PC-9 (cell line): ENCODE measurements around the gene KRT79. TPM values are rescaled to one million over a fixed set of nuclear protein-coding genes. Genes with fewer than 3 reads are reported as not detected.

Source experiments
- BruUV-seq: library from RNA; stranded (reverse); fragments of 400-500 nt; replicated peaks from 2 replicates; lab custom pipeline; 2021; lab: Mats Ljungman, UMichigan
- CTCF ChIA-PET: fragments of 300-600 bp; sonication (Branson Sonifier 250); formaldehyde crosslinking; loops from one replicate; lab custom pipeline; 2022; ENCODE audit warnings: antibody characterized with exemption; lab: Charles Lee
- POLR2A ChIA-PET: fragments of 300-600 bp; sonication (Branson Sonifier 250); formaldehyde crosslinking; loops from one replicate; lab custom pipeline; 2022; ENCODE audit warnings: antibody characterized with exemption; ENCODE audit not compliant: unreplicated experiment; lab: Charles Lee
- DNase-seq, 2 experiments: peaks; one replicate each; pipeline versions ENCODE4 v3.0.0 to v3.0.0-alpha.2; 2015 to 2022; ENCODE audit warnings: mixed read lengths in 1 of 2
- H2AFZ ChIP-seq: fragments of 200-600 bp; sonication (generic); 2 replicates; pipeline ENCODE4 v1.8.1; 2017; ENCODE audit warnings: antibody characterized with exemption
- H3F3A ChIP-seq: fragments of 200-600 bp; sonication (generic); 2 replicates; pipeline ENCODE4 v1.8.1; 2017; ENCODE audit warnings: antibody characterized with exemption, mild to moderate bottlenecking, low read depth; ENCODE audit not compliant: insufficient read depth
- H3K27ac ChIP-seq: fragments of 200-600 bp; sonication (generic); 2 replicates; pipeline ENCODE4 v1.6.1; 2016; ENCODE audit warnings: mixed run types
- H3K27me3 ChIP-seq: fragments of 200-600 bp; sonication (generic); 2 replicates; pipeline ENCODE4 v1.6.1; 2016; ENCODE audit warnings: low read depth, mixed run types; ENCODE audit not compliant: insufficient read depth
- H3K36me3 ChIP-seq: fragments of 200-600 bp; sonication (generic); 2 replicates; pipeline ENCODE4 v1.6.1; 2016; ENCODE audit warnings: low read depth, mixed run types
- H3K4me1 ChIP-seq: fragments of 200-600 bp; sonication (generic); replicated peaks from 2 replicates; pipeline ENCODE4 v1.6.1; 2016; ENCODE audit warnings: mixed run types; ENCODE audit not compliant: insufficient read depth
- H3K4me2 ChIP-seq: fragments of 200-600 bp; sonication (generic); 2 replicates; pipeline ENCODE4 v1.6.1; 2017; ENCODE audit warnings: mixed run types
- H3K4me3 ChIP-seq: fragments of 200-600 bp; sonication (generic); 2 replicates; pipeline ENCODE4 v1.6.1; 2016; ENCODE audit warnings: mixed run types
- H3K79me2 ChIP-seq: fragments of 200-600 bp; sonication (generic); 2 replicates; pipeline ENCODE4 v1.6.1; 2017; ENCODE audit warnings: low read depth, mixed run types
- H3K9me2 ChIP-seq: fragments of 200-600 bp; sonication (generic); 2 replicates; pipeline ENCODE4 v1.8.1; 2017; ENCODE audit warnings: mild to moderate bottlenecking; ENCODE audit not compliant: insufficient read depth
- H3K9me3 ChIP-seq: fragments of 200-600 bp; sonication (generic); 2 replicates; pipeline ENCODE4 v1.8.1; 2016; ENCODE audit warnings: low read depth; ENCODE audit not compliant: insufficient read depth
- H4K20me1 ChIP-seq: fragments of 200-600 bp; sonication (generic); 2 replicates; pipeline ENCODE4 v1.8.1; 2017; ENCODE audit not compliant: insufficient read depth
- EZH2 ChIP-seq: fragments of 200-600 bp; sonication (generic); IDR thresholded peaks from 2 replicates; pipeline ENCODE4 v1.8.0; 2017; ENCODE audit warnings: antibody characterized with exemption, low read depth
- intact Hi-C: fragments of 100-400 bp; cut with micrococcal nuclease; formaldehyde crosslinking; loops from one replicate; pipeline ENCODE4 v1.10.0; 2022; ENCODE audit not compliant: unreplicated experiment
- total RNA-seq: library from RNA; stranded (reverse); gene quantifications from 2 replicates; pipeline ENCODE4 v1.2.3, GENCODE V29; 2021
- TF ChIP-seq, protein P1 (sequence below): fragments of 200-600 bp; sonication (generic); conservative IDR thresholded peaks from 2 replicates; pipeline ENCODE4 v1.6.1; 2017; ENCODE audit warnings: mixed run types, antibody characterized with exemption, mild to moderate bottlenecking, moderate library complexity

Gene KRT79
- total RNA-seq, 1 experiment from 2014 or later = 0.28 TPM

DNA sequence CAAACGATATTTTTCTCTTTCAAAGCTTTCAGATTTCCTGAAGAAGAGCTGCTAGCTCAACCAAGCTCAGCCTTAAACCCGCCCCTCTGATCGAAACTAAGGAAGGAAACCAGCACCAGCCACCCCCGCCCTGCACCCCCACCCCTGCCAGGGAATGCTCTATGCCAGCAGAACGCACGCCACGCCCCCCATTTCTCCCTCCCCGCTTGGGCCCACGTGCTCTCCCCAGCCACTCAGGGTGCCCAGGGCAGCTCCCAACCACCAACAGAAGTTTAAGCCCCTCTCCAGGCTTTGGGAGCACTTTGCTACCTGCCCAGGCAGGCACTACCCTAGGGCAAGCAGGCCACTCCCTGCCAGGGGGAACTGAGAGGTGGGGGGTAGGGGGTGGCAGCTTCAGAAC is 33.5 kb upstream of the KRT79 start:
- no peaks in the 10 kb centered on the region for H3K79me2 ChIP-seq
- peaks cover 31% of the 10 kb centered on the region for H3K4me1 ChIP-seq
- no peak overlapping the region for H2AFZ ChIP-seq
- no peak overlapping the region for H3K4me2 ChIP-seq
- no peaks in the 10 kb centered on the region for H4K20me1 ChIP-seq
- H3K36me3 ChIP-seq = no peaks in the 10 kb centered on the region
- H3K9me2 ChIP-seq = no peaks in the 10 kb centered on the region
- H3K27ac ChIP-seq = no peak overlapping the region
- TF ChIP-seq, protein P1, sequence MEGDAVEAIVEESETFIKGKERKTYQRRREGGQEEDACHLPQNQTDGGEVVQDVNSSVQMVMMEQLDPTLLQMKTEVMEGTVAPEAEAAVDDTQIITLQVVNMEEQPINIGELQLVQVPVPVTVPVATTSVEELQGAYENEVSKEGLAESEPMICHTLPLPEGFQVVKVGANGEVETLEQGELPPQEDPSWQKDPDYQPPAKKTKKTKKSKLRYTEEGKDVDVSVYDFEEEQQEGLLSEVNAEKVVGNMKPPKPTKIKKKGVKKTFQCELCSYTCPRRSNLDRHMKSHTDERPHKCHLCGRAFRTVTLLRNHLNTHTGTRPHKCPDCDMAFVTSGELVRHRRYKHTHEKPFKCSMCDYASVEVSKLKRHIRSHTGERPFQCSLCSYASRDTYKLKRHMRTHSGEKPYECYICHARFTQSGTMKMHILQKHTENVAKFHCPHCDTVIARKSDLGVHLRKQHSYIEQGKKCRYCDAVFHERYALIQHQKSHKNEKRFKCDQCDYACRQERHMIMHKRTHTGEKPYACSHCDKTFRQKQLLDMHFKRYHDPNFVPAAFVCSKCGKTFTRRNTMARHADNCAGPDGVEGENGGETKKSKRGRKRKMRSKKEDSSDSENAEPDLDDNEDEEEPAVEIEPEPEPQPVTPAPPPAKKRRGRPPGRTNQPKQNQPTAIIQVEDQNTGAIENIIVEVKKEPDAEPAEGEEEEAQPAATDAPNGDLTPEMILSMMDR = no peak
- TF ChIP-seq EZH2 = no peak
- no TSS peak for BruUV-seq
- POLR2A ChIA-PET = interaction anchor here (0.5 kb wide), 1 partner anchor 437 kb away, joined by 6 read pairs; no protein-coding TSS in a partner anchor
- no peaks in the 10 kb centered on the region for H3K9me3 ChIP-seq
- CTCF ChIA-PET = no interaction called here
- no peak for DNase-seq
- peaks cover 28% of the 10 kb centered on the region for H3F3A ChIP-seq
- intact Hi-C loops = loop anchor here (5.0 kb wide), 1 partner anchor 125 kb away; no protein-coding TSS in a partner anchor
- H3K27me3 ChIP-seq = no peaks in the 10 kb centered on the region
- no peak overlapping the region for H3K4me3 ChIP-seq

DNA sequence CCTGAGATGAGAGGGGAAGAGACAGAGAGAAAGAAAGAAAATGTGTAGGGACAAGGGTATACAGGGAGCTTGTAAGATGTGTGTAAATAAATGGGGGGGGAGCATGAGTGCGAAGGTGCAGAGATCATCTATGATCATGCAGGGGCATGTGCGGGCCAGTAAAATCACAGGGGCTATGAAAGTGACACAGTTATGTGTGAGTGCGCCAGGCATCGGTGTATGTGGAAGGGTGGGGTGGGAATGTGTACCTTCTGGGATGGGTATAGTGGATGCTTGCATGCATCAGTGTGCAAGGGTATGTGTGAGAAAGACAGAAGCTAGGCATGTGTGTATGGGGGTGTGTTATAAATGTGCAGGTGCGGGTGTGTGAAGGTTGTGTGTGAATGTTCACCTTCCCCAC is 33.0 kb upstream of the KRT79 start:
- intact Hi-C loops = loop anchor here (5.0 kb wide), 1 partner anchor 125 kb away; no protein-coding TSS in a partner anchor
- Histone ChIP-seq H3K4me2 (no peak overlapping the region), H3K36me3 (no peaks in the 10 kb centered on the region), H3K4me1 (peaks cover 31% of the 10 kb centered on the region), H3K27ac (no peak overlapping the region), H3K4me3 (no peak overlapping the region), H3K9me3 (no peaks in the 10 kb centered on the region), H4K20me1 (no peaks in the 10 kb centered on the region), H2AFZ (no peak overlapping the region), H3K9me2 (no peaks in the 10 kb centered on the region), H3K27me3 (no peaks in the 10 kb centered on the region), H3F3A (peaks cover 23% of the 10 kb centered on the region), H3K79me2 (no peaks in the 10 kb centered on the region)
- BruUV-seq = no TSS peak
- ChIA-PET POLR2A (no interaction called here), CTCF (interaction anchor here (0.7 kb wide), 1 partner anchor 712 kb away, joined by 6 read pairs; no protein-coding TSS in a partner anchor)
- no peak for TF ChIP-seq EZH2
- TF ChIP-seq, protein P1 = no peak
- DNase-seq = no peak

DNA sequence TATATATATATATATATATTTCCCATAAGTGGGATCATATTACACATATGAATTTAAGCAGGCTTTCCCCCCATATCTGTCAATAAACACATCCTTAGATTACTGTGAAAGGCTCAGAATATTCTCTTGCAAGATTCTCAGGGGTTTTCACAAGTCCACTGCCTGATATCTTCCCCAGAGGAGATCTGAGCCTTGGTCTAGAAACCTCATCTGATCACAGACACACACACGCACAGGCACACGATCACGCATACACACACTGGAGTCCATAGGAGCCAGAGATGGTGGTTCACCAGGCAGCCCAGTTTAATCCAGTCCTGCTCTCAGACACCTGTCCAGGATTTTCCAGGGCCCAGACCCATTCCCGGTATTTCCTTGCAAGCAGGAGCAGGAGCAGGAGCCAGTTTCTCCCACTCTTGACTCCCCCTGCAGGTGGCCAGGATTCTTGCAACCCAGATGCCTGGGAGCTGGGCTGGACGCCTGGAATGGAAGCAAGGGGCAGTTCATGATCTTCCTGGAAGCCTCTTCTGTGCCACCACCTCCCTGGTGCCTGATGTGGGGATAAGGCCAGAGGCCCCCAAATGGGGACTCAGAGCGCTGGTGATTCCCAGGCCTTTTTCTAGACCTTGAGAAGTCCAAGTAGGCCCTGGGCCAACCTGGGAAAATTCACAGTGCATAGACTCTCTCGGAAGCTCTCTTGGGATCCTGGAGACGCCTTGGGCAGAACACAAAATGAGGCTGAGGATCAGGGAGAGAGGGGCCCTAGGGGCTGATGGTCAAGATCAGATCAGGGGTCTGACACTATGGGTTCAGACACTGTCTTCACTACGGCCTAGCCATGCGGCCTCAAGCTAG is 31.2 kb upstream of the KRT79 start:
- no peak overlapping the region for H2AFZ ChIP-seq
- no TSS peak for BruUV-seq
- H4K20me1 ChIP-seq = no peaks in the 10 kb centered on the region
- no peak overlapping the region for H3K4me3 ChIP-seq
- ChIA-PET POLR2A (no interaction called here), CTCF (interaction anchor here (0.5 to 1.2 kb wide), 5 partner anchors 13 to 587 kb away, joined by 3 to 8 read pairs (median 5); no protein-coding TSS in a partner anchor)
- intact Hi-C loops = loop anchor here (5.0 kb wide), 1 partner anchor 123 kb away; no protein-coding TSS in a partner anchor
- no peak overlapping the region for H3K4me2 ChIP-seq
- H3K9me2 ChIP-seq = no peaks in the 10 kb centered on the region
- H3K36me3 ChIP-seq = no peaks in the 10 kb centered on the region
- no peak for TF ChIP-seq EZH2
- TF ChIP-seq, protein P1 = peak; percentile 93
- H3K9me3 ChIP-seq = no peaks in the 10 kb centered on the region
- peaks cover 25% of the 10 kb centered on the region for H3F3A ChIP-seq
- H3K27me3 ChIP-seq = no peaks in the 10 kb centered on the region
- H3K79me2 ChIP-seq = no peaks in the 10 kb centered on the region
- peak; percentile 64 to 70 for DNase-seq
- peaks cover 30% of the 10 kb centered on the region for H3K4me1 ChIP-seq
- no peak overlapping the region for H3K27ac ChIP-seq
